ENCODE measurements around the gene AKR7A3. TPM values are rescaled to one million over a fixed set of nuclear protein-coding genes. Genes with fewer than 3 reads are reported as not detected.

AKR7A3 gene
- total and polyA plus RNA-seq, 9 of the 15 experiments (the other 6 are each of a cell fraction or from before 2014, with no cell fraction given) = 0.04 to 1.5 (median 0.44) TPM; not detected in 1

GRCh38 chr1:19315378-19316198 is 27.0 kb upstream of the AKR7A3 start (continued):
- TF ChIP-seq ZNF12 (CRISPR knock-in tag; IDR thresholded peaks at IDR 0.05) (0 out of 2 replicates have a peak, but pooled peaks have one; percentile 34), MTA1 (IDR thresholded peaks at IDR 0.05; ENCODE audit: borderline replicate concordance) (peak; percentile 56; the same call in 1 of the 2 replicates), RUNX1 (IDR thresholded peaks at IDR 0.05; ENCODE audit: low read depth) (no peak)

GRCh38 chr1:19313961-19314882 is 25.7 kb upstream of the AKR7A3 start:
- TF ChIP-seq TEAD2 (tag; IDR thresholded peaks at IDR 0.05) = no peak
- TF ChIP-seq, protein P1, sequence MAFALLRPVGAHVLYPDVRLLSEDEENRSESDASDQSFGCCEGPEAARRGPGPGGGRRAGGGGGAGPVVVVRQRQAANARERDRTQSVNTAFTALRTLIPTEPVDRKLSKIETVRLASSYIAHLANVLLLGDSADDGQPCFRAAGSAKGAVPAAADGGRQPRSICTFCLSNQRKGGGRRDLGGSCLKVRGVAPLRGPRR (CRISPR knock-in tag; IDR thresholded peaks at IDR 0.05) = no peak
- TF ChIP-seq, protein P2, sequence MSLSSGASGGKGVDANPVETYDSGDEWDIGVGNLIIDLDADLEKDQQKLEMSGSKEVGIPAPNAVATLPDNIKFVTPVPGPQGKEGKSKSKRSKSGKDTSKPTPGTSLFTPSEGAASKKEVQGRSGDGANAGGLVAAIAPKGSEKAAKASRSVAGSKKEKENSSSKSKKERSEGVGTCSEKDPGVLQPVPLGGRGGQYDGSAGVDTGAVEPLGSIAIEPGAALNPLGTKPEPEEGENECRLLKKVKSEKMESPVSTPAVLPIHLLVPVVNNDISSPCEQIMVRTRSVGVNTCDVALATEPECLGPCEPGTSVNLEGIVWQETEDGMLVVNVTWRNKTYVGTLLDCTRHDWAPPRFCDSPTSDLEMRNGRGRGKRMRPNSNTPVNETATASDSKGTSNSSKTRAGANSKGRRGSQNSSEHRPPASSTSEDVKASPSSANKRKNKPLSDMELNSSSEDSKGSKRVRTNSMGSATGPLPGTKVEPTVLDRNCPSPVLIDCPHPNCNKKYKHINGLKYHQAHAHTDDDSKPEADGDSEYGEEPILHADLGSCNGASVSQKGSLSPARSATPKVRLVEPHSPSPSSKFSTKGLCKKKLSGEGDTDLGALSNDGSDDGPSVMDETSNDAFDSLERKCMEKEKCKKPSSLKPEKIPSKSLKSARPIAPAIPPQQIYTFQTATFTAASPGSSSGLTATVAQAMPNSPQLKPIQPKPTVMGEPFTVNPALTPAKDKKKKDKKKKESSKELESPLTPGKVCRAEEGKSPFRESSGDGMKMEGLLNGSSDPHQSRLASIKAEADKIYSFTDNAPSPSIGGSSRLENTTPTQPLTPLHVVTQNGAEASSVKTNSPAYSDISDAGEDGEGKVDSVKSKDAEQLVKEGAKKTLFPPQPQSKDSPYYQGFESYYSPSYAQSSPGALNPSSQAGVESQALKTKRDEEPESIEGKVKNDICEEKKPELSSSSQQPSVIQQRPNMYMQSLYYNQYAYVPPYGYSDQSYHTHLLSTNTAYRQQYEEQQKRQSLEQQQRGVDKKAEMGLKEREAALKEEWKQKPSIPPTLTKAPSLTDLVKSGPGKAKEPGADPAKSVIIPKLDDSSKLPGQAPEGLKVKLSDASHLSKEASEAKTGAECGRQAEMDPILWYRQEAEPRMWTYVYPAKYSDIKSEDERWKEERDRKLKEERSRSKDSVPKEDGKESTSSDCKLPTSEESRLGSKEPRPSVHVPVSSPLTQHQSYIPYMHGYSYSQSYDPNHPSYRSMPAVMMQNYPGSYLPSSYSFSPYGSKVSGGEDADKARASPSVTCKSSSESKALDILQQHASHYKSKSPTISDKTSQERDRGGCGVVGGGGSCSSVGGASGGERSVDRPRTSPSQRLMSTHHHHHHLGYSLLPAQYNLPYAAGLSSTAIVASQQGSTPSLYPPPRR (CRISPR knock-in tag; IDR thresholded peaks at IDR 0.05; ENCODE audit: borderline replicate concordance) = 0 out of 2 replicates have a peak, but pooled peaks have one; percentile 52
- TF ChIP-seq ATF1 (CRISPR knock-in tag; IDR thresholded peaks at IDR 0.05) = no peak
- TF ChIP-seq ATF1 (tag; IDR thresholded peaks at IDR 0.05) = no peak
- TF ChIP-seq HMG20B (CRISPR knock-in tag; IDR thresholded peaks at IDR 0.05) = no peak
- TF ChIP-seq HCFC1 (IDR thresholded peaks at IDR 0.05; ENCODE audit: low read depth, low read length) = no peak
- TF ChIP-seq BRCA1 (IDR thresholded peaks at IDR 0.05) = no peak
- TF ChIP-seq BRCA1 (CRISPR knock-in tag; IDR thresholded peaks at IDR 0.05) = 0 out of 2 replicates have a peak, but pooled peaks have one; percentile 26
- WGBS (ENCODE audit: insufficient coverage, low coverage, missing lambda C conversion rate) = 77% methylated on average over 10 of the region's 10 CpGs
- peaks cover 54 to 76% of the 10 kb centered on the region in 2 experiments for H3K4me1 ChIP-seq (replicated peaks in 1 of 2; ENCODE audit: control insufficient read depth in 2 of 2, insufficient read depth in 2 of 2, low read length in 2 of 2)

More at GRCh38 chr1:19313961-19314882, 25.7 kb upstream of the AKR7A3 start:
- Histone ChIP-seq H3K9me3 (replicated peaks; ENCODE audit: control insufficient read depth, insufficient read depth, low read depth, low read length) (no peaks in the 10 kb centered on the region), H3K27me3 (ENCODE audit: control insufficient read depth in 2 of 2, insufficient read depth in 2 of 2, low read length in 2 of 2) (no peaks in the 10 kb centered on the region), H3K9me1 (ENCODE audit: control insufficient read depth, insufficient read depth, low read length) (peaks cover 2% of the 10 kb centered on the region), H3K36me3 (ENCODE audit: control insufficient read depth, insufficient read depth, low read length) (peaks cover 40% of the 10 kb centered on the region), H3K27ac (ENCODE audit: extremely low read depth, low read depth, low read length) (peak overlapping the region; percentile 3; the same call in 1 of the 3 replicates), H3K79me2 (ENCODE audit: control insufficient read depth, insufficient read depth, low read length) (peaks cover 66% of the 10 kb centered on the region), H3K9ac (ENCODE audit: insufficient read depth in 1 of 2, low read depth in 2 of 2, low read length in 2 of 2) (peak overlapping the region; percentile 6 to 95; a peak in 2 of 4 replicates), H4K20me1 (replicated peaks; ENCODE audit: control insufficient read depth, insufficient read depth, low read length) (peaks cover 22% of the 10 kb centered on the region), H2AFZ (ENCODE audit: low read depth, low read length) (no peak overlapping the region), H3K4me3 (no peak overlapping the region), H3K4me2 (ENCODE audit: insufficient read depth, low read length) (peak overlapping the region; percentile 91)
- ChIA-PET POLR2A (interaction anchor here (0.6 to 2.8 kb wide), 7 partner anchors 8 to 76 kb away, joined by 3 to 21 read pairs (median 4); no protein-coding TSS in a partner anchor), CTCF (ENCODE audit: low intra/inter-chr PET ratio) (no interaction called here)
- in situ Hi-C loops (cut with MboI) = no loop called here
- ATAC-seq (no peak), DNase-seq (ENCODE audit: extremely low read depth in 1 of 4, low spot score in 3 of 4) (no peak), FAIRE-seq (no peak)
- intact Hi-C loops (cut with micrococcal nuclease) = loop anchor here (5.0 kb wide), 1 partner anchor 62 kb away; the partner anchor contains the start of genes EMC1 and MRTO4
- BruUV-seq (replicated peaks) = no TSS peak

All from K562 (cell line).